Osteocyte (in vitro differentiated cells): ENCODE data around the gene SLITRK6. TPM values are rescaled to one million over a fixed set of nuclear protein-coding genes. Genes with fewer than 3 reads are reported as not detected.
"Not testable (repeated sequence)": the region's sequence is repeated elsewhere in the genome, so short reads cannot be mapped to it uniquely, and the experiment has no call there.

ENCODE experiments used
- DNase-seq: peaks from one replicate; pipeline ENCODE4 v3.0.0; 2021; ENCODE audit warnings: mixed read lengths; ENCODE audit not compliant: unreplicated experiment; ENCODE audit errors: extremely low spot score
- H3K27ac Mint-ChIP-seq: one replicate; pipeline ENCODE4 v1.8.0; 2021; ENCODE audit warnings: mild to moderate bottlenecking, mixed read lengths; ENCODE audit not compliant: unreplicated experiment
- H3K27me3 Mint-ChIP-seq: one replicate; pipeline ENCODE4 v1.8.0; 2021; ENCODE audit warnings: mixed read lengths; ENCODE audit not compliant: unreplicated experiment
- H3K36me3 Mint-ChIP-seq: one replicate; pipeline ENCODE4 v1.8.0; 2021; ENCODE audit warnings: mixed read lengths; ENCODE audit not compliant: unreplicated experiment
- H3K4me1 Mint-ChIP-seq: one replicate; pipeline ENCODE4 v1.8.0; 2021; ENCODE audit warnings: mixed read lengths; ENCODE audit not compliant: unreplicated experiment
- H3K4me3 Mint-ChIP-seq: one replicate; pipeline ENCODE4 v1.8.0; 2021; ENCODE audit warnings: mild to moderate bottlenecking, moderate library complexity, mixed read lengths; ENCODE audit not compliant: unreplicated experiment
- H3K9me3 Mint-ChIP-seq: one replicate; pipeline ENCODE4 v1.8.0; 2021; ENCODE audit warnings: mixed read lengths; ENCODE audit not compliant: unreplicated experiment
- total RNA-seq: library from RNA; stranded (reverse); gene quantifications from 2 replicates; pipeline ENCODE4 v1.2.1, GENCODE V29; 2021
- TF ChIP-seq, protein P1 (sequence below): fragments of 200-600 bp; sonication (generic); IDR thresholded peaks from 2 replicates; pipeline ENCODE4 v1.5.0; 2021; ENCODE audit warnings: antibody characterized with exemption, mild to moderate bottlenecking, moderate library complexity

Gene SLITRK6
- total RNA-seq, 1 donor from 2014 or later: 42.3 TPM

- Mint-ChIP-seq H3K27ac (no peak overlapping the region), H3K36me3 (no peaks in the 10 kb centered on the region), H3K27me3 (no peaks in the 10 kb centered on the region), H3K9me3 (no peaks in the 10 kb centered on the region), H3K4me3 (no peak overlapping the region), H3K4me1 (peaks cover 7% of the 10 kb centered on the region)
- DNase-seq: no peak
- TF ChIP-seq, protein P1, sequence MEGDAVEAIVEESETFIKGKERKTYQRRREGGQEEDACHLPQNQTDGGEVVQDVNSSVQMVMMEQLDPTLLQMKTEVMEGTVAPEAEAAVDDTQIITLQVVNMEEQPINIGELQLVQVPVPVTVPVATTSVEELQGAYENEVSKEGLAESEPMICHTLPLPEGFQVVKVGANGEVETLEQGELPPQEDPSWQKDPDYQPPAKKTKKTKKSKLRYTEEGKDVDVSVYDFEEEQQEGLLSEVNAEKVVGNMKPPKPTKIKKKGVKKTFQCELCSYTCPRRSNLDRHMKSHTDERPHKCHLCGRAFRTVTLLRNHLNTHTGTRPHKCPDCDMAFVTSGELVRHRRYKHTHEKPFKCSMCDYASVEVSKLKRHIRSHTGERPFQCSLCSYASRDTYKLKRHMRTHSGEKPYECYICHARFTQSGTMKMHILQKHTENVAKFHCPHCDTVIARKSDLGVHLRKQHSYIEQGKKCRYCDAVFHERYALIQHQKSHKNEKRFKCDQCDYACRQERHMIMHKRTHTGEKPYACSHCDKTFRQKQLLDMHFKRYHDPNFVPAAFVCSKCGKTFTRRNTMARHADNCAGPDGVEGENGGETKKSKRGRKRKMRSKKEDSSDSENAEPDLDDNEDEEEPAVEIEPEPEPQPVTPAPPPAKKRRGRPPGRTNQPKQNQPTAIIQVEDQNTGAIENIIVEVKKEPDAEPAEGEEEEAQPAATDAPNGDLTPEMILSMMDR: no peak
Observed at GRCh38 chr13:85772367-85772766, 26.9 kb downstream of the SLITRK6 start.

- Mint-ChIP-seq H3K4me1 (peaks cover 7% of the 10 kb centered on the region), H3K9me3 (no peaks in the 10 kb centered on the region), H3K27me3 (no peaks in the 10 kb centered on the region), H3K4me3 (no peak overlapping the region), H3K36me3 (no peaks in the 10 kb centered on the region), H3K27ac (no peak overlapping the region)
- TF ChIP-seq, protein P1: no peak
- no peak for DNase-seq
Observed at GRCh38 chr13:85771856-85772255, 27.4 kb downstream of the SLITRK6 start.

GRCh38 chr13:85768946-85769345 lies 30.3 kb downstream of the SLITRK6 start:
- no peak overlapping the region for H3K27ac Mint-ChIP-seq
- H3K9me3 Mint-ChIP-seq: no peaks in the 10 kb centered on the region
- TF ChIP-seq, protein P1: no peak
- peaks cover 7% of the 10 kb centered on the region for H3K4me1 Mint-ChIP-seq
- no peak overlapping the region for H3K4me3 Mint-ChIP-seq
- no peaks in the 10 kb centered on the region for H3K36me3 Mint-ChIP-seq
- DNase-seq: no peak
- H3K27me3 Mint-ChIP-seq: no peaks in the 10 kb centered on the region

DNA sequence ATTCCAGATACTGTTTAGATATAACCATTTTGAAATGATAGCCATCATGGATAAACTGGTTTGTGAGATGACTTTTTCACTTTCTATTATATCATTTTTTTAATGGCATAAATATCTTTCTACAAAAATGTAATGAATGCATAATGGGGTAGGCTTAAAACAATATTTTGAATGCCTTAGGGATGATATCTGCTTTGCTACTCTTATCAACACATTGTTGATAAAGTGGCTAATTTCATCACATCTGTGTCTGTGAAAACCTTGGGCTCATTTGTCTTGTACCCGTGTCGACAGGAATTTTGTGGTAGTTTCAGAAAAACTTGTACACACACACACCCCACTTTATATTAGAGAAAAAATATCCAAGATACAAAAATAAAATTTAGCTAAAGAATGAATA lies 44.1 kb downstream of the SLITRK6 start:
- Mint-ChIP-seq H3K36me3 (no peaks in the 10 kb centered on the region), H3K4me1 (peaks cover 3% of the 10 kb centered on the region), H3K9me3 (no peaks in the 10 kb centered on the region), H3K4me3 (no peak overlapping the region), H3K27me3 (no peaks in the 10 kb centered on the region), H3K27ac (no peak overlapping the region)
- TF ChIP-seq, protein P1: no peak
- DNase-seq: no peak

GRCh38 chr13:85743201-85743770 lies 55.9 kb downstream of the SLITRK6 start:
- H3K9me3 Mint-ChIP-seq, H3K27me3 Mint-ChIP-seq, H3K27ac Mint-ChIP-seq, H3K36me3 Mint-ChIP-seq, DNase-seq, H3K4me3 Mint-ChIP-seq: not testable (repeated sequence)
- H3K4me1 Mint-ChIP-seq: peaks cover 22% of the 10 kb centered on the region
